WERI-Rb-1 (cell line): ENCODE measurements around the gene BMP4.

Experiments used
- DNase-seq: peaks from one replicate; pipeline ENCODE4 v3.0.0-alpha.2; 2020
- H3K27ac ChIP-seq: fragments of 250-450 bp; sonication (Bioruptor Pico); 2 replicates; pipeline ENCODE4 v1.5.1; 2020; ENCODE audit warnings: mild to moderate bottlenecking, moderate library complexity
- H3K27me3 ChIP-seq: fragments of 250-450 bp; sonication (Bioruptor Pico); 2 replicates; pipeline ENCODE4 v1.5.1; 2021; ENCODE audit warnings: mild to moderate bottlenecking, low read depth, moderate library complexity; ENCODE audit not compliant: insufficient read depth, severe bottlenecking
- H3K36me3 ChIP-seq: fragments of 250-450 bp; sonication (Bioruptor Pico); 2 replicates; pipeline ENCODE4 v1.5.1; 2020; ENCODE audit warnings: mild to moderate bottlenecking, moderate library complexity
- H3K4me3 ChIP-seq: 2 replicates; pipeline ENCODE4 v1.5.1; 2011; ENCODE audit warnings: low read depth, mild to moderate bottlenecking, control low read depth, low read length
- H3K9me3 ChIP-seq: fragments of 250-450 bp; sonication (Bioruptor Pico); 2 replicates; pipeline ENCODE4 v1.5.1; 2021; ENCODE audit warnings: mild to moderate bottlenecking, moderate library complexity; ENCODE audit not compliant: severe bottlenecking
- TF ChIP-seq, protein P1 (sequence below): IDR thresholded peaks from 2 replicates; pipeline ENCODE4 v1.5.1; 2011; ENCODE audit warnings: low read depth, mild to moderate bottlenecking, control low read depth, inconsistent platforms, low read length

Gene BMP4

DNA sequence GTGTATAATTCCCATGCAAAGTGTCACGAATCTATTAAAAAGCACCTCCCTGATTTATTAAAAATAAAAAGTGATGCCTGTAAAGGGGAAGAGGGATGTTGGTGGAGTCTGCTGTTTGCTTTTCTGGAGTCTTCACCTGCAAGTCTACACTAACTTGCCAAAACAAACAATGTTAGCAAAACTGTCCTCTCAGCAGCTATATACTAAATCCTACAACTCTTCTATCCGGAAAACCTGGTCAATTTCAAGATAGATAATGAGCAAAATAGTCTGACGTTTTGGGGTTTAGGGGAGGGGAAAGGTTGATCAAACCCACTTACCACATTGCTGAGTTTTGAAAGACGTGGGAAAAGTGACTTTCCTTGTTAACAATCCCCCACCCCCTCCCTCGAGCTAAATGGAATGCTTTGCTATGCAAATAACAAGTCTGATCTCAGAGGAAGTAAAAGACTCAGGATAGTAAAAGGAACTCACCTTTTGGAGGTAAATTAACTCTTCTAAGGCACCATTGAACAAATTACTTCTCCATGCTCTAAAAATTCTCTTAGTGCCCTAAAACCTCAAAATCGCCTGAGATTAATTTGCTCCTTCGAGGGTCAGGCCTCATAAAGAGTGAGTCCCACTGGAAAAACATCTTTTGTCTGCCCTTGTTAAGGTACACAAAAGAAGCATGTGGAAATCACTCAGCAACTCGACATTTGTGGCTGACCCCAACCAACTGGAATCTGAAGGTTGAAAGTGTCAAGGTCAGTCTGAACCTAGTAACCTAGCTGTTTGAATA lies 13.5 kb downstream of the BMP4 start:
- TF ChIP-seq, protein P1, sequence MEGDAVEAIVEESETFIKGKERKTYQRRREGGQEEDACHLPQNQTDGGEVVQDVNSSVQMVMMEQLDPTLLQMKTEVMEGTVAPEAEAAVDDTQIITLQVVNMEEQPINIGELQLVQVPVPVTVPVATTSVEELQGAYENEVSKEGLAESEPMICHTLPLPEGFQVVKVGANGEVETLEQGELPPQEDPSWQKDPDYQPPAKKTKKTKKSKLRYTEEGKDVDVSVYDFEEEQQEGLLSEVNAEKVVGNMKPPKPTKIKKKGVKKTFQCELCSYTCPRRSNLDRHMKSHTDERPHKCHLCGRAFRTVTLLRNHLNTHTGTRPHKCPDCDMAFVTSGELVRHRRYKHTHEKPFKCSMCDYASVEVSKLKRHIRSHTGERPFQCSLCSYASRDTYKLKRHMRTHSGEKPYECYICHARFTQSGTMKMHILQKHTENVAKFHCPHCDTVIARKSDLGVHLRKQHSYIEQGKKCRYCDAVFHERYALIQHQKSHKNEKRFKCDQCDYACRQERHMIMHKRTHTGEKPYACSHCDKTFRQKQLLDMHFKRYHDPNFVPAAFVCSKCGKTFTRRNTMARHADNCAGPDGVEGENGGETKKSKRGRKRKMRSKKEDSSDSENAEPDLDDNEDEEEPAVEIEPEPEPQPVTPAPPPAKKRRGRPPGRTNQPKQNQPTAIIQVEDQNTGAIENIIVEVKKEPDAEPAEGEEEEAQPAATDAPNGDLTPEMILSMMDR: no peak
- H3K27ac ChIP-seq: no peak overlapping the region
- no peak overlapping the region for H3K4me3 ChIP-seq
- no peaks in the 10 kb centered on the region for H3K36me3 ChIP-seq
- no peaks in the 10 kb centered on the region for H3K9me3 ChIP-seq
- peaks cover 73% of the 10 kb centered on the region for H3K27me3 ChIP-seq
- no peak for DNase-seq

DNA sequence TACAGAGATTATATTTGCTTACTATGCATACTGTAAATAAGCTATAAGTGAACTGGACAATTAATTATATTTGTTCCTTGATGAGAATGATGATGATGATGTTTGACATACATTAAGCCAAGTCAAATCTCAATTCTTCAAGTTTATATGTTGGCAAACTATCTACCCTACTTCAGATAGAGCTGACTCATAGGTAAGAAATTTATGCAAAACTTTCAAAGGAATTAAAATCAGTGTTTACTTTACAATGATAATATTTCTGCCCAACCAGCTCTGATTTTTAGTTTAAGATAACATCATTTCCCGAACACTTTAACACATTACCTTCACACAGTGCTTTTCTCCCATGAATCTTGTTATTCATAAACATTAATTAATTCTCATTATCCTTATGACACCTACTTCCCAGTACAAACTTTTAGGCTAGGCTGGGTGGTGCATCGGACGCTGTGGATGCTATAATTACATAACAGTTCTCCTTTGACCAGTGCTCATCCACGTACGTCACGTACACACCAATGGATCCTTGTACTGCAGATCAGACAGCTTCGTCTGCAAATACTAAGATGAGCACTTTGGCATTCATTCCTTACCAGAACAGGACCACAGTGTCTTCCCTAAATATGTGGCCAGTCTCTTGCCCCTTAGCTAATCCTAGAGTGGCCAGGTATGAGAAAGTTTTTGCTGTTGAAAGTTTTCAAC lies 18.3 kb downstream of the BMP4 start:
- TF ChIP-seq, protein P1: no peak

DNA sequence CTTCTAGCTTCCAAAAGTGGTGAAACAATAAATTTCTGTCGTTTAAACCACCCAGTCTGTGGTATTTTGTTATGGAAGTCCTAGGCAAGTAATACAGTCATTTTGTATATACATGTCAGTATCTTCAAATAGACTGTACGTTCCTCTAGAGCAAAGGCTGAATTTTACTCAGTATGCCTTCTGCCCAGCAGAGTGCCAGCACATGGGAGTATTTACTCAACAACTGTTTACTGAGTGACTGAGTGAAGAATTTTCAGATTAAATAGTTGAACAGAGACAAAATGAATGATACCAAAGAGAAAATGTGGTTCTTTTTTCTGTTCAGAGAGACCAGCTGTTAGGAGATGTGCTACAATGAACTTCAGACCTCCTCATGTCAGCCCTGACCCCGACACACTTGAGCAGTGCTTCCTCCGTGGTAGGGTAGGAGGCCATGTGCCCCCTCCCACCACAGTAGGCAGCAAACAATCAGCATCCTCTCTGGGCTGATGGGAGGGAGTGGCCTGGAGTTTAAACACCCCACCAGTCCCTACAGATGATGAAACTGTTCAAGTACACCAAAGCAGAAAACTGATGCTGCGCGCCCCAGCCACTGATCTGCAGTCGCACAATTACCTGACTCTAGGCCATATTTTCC lies 21.7 kb downstream of the BMP4 start:
- no peak overlapping the region for H3K27ac ChIP-seq
- no peaks in the 10 kb centered on the region for H3K9me3 ChIP-seq
- no peak overlapping the region for H3K4me3 ChIP-seq
- H3K36me3 ChIP-seq: no peaks in the 10 kb centered on the region
- peaks cover 67% of the 10 kb centered on the region for H3K27me3 ChIP-seq
- DNase-seq: no peak
- TF ChIP-seq, protein P1: no peak

More for the DNA sequence above, 18.3 kb downstream of the BMP4 start:
- Histone ChIP-seq H3K36me3 (no peaks in the 10 kb centered on the region), H3K27me3 (peaks cover 76% of the 10 kb centered on the region), H3K4me3 (no peak overlapping the region), H3K9me3 (no peaks in the 10 kb centered on the region), H3K27ac (no peak overlapping the region)
- no peak for DNase-seq

DNA sequence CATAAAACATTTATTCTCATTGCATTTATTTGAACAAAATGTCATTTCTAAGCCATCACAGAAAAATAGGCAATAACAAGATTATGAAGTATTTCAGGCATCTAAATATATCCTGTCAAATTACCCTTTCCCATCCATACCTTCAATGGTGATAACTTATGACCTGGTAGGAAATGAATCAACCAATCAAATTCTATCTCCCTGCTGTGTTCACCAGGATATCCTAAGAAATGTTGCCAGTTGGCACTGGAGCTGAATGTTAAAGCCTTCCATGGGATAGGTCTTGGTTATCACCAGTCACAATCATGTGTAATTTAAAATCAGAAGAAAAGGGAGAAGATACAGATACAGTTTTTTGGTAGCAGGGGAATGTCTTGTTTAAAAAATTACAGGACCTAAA lies 23.7 kb downstream of the BMP4 start:
- Histone ChIP-seq H3K36me3 (no peaks in the 10 kb centered on the region), H3K4me3 (no peak overlapping the region), H3K27ac (no peak overlapping the region), H3K27me3 (peaks cover 53% of the 10 kb centered on the region), H3K9me3 (no peaks in the 10 kb centered on the region)
- no peak for DNase-seq
- TF ChIP-seq, protein P1: no peak

DNA sequence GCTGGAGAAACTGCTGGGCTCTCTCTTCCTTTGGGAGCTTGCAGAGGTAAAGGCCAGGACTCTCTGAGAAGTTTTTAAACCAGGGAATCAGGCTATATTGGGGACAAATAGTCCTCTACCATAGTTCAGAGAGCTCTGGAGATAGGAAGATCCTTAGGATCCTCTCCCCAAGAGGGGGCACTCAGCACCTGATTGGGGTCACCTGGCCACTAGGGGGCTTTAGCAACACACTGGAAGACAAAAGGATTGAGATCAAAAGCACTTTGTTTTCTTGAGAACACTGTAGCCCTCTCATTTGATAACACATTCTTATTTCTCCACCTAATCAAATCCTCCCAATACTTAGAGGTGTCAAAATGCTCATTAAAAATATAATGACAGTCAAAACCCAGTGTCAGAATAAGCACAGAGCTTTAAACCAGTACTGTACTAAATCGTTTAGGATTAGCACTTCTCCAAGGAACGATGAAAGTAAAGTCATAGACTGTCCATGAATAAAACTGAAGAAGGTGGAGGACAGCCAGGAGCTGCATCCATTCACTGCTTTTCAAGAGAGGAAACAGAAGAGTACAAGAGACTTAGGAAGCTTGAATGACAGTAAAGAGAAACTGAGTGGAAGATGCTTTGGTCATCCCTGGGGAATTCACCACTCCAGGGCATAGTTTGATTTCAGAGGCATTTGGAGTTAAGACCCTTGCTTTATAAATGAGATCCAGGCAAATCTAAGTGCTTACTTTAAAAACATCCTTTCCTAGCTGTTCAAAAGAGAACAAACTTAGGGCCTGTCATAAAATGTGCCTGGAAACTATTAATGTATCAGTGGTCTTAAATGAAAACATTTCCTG lies 26.5 kb downstream of the BMP4 start:
- TF ChIP-seq, protein P1: peak; percentile 71
- H3K27me3 ChIP-seq: peaks cover 50% of the 10 kb centered on the region
- no peaks in the 10 kb centered on the region for H3K36me3 ChIP-seq
- DNase-seq: peak; percentile 38
- no peak overlapping the region for H3K4me3 ChIP-seq
- no peak overlapping the region for H3K27ac ChIP-seq
- H3K9me3 ChIP-seq: no peaks in the 10 kb centered on the region
